Measurements from ENCODE around the gene TAB3. TPM values are rescaled to one million over a fixed set of nuclear protein-coding genes. Genes with fewer than 3 reads are reported as not detected.

TAB3 gene
- total RNA-seq, 1 donor from 2014 or later: 9.2 TPM

- no peak for TF ChIP-seq CTCF (IDR thresholded peaks at IDR 0.05)
- Mint-ChIP-seq H3K27me3 (ENCODE audit: low read depth) (peaks cover 8% of the 10 kb centered on the region), H3K4me3 (ENCODE audit: unreplicated experiment) (no peak overlapping the region), H3K4me1 (ENCODE audit: low read depth) (no peaks in the 10 kb centered on the region), H3K27ac (ENCODE audit: unreplicated experiment) (no peak overlapping the region), H3K36me3 (ENCODE audit: low read depth) (no peaks in the 10 kb centered on the region), H3K9me3 (ENCODE audit: low read depth) (no peaks in the 10 kb centered on the region)
- DNase-seq (ENCODE audit: low spot score): no peak
Measured at GRCh38 chrX:30819080-30819479, 70.0 kb downstream of the TAB3 start.

GRCh38 chrX:30816079-30816478 lies 73.0 kb downstream of the TAB3 start:
- DNase-seq (ENCODE audit: low spot score): no peak
- Mint-ChIP-seq H3K27me3 (ENCODE audit: low read depth) (peaks cover 8% of the 10 kb centered on the region), H3K27ac (ENCODE audit: unreplicated experiment) (no peak overlapping the region), H3K9me3 (ENCODE audit: low read depth) (no peaks in the 10 kb centered on the region), H3K36me3 (ENCODE audit: low read depth) (no peaks in the 10 kb centered on the region), H3K4me1 (ENCODE audit: low read depth) (no peaks in the 10 kb centered on the region), H3K4me3 (ENCODE audit: unreplicated experiment) (no peak overlapping the region)
- no peak for TF ChIP-seq CTCF (IDR thresholded peaks at IDR 0.05)

GRCh38 chrX:30814978-30815377 lies 74.1 kb downstream of the TAB3 start:
- no peak for DNase-seq (ENCODE audit: low spot score)
- Mint-ChIP-seq H3K4me1 (ENCODE audit: low read depth) (no peaks in the 10 kb centered on the region), H3K27me3 (ENCODE audit: low read depth) (peaks cover 8% of the 10 kb centered on the region), H3K27ac (ENCODE audit: unreplicated experiment) (no peak overlapping the region), H3K4me3 (ENCODE audit: unreplicated experiment) (no peak overlapping the region), H3K9me3 (ENCODE audit: low read depth) (no peaks in the 10 kb centered on the region), H3K36me3 (ENCODE audit: low read depth) (no peaks in the 10 kb centered on the region)
- TF ChIP-seq CTCF (IDR thresholded peaks at IDR 0.05): no peak

- TF ChIP-seq CTCF (IDR thresholded peaks at IDR 0.05): no peak
- H3K27ac Mint-ChIP-seq (ENCODE audit: unreplicated experiment): no peak overlapping the region
- H3K4me1 Mint-ChIP-seq (ENCODE audit: low read depth): no peaks in the 10 kb centered on the region
- H3K36me3 Mint-ChIP-seq (ENCODE audit: low read depth): no peaks in the 10 kb centered on the region
- no peaks in the 10 kb centered on the region for H3K9me3 Mint-ChIP-seq (ENCODE audit: low read depth)
- DNase-seq (ENCODE audit: low spot score): no peak
- no peaks in the 10 kb centered on the region for H3K27me3 Mint-ChIP-seq (ENCODE audit: low read depth)
- H3K4me3 Mint-ChIP-seq (ENCODE audit: unreplicated experiment): no peak overlapping the region
Measured at GRCh38 chrX:30812326-30812725, 76.7 kb downstream of the TAB3 start.

GRCh38 chrX:30806187-30806728 lies 82.8 kb downstream of the TAB3 start:
- no peak overlapping the region for H3K27ac Mint-ChIP-seq (ENCODE audit: unreplicated experiment)
- no peak for DNase-seq (ENCODE audit: low spot score)
- no peaks in the 10 kb centered on the region for H3K36me3 Mint-ChIP-seq (ENCODE audit: low read depth)
- H3K4me1 Mint-ChIP-seq (ENCODE audit: low read depth): no peaks in the 10 kb centered on the region
- H3K27me3 Mint-ChIP-seq (ENCODE audit: low read depth): no peaks in the 10 kb centered on the region
- H3K4me3 Mint-ChIP-seq (ENCODE audit: unreplicated experiment): no peak overlapping the region
- TF ChIP-seq CTCF (IDR thresholded peaks at IDR 0.05): no peak
- H3K9me3 Mint-ChIP-seq (ENCODE audit: low read depth): peaks cover 5% of the 10 kb centered on the region
